K562 (cell line): Measurements from ENCODE around the gene C16orf78. TPM values are rescaled to one million over a fixed set of nuclear protein-coding genes. Genes with fewer than 3 reads are reported as not detected.

Source experiments
- ATAC-seq: fragments of 200-7000 bp; cut with Tn5 transposase; 3 replicates; pipeline ENCODE4 v1.9.1; 2020; ENCODE audit warnings: moderate library complexity
- BruUV-seq: library from RNA; stranded (reverse); fragments of 400-500 nt; replicated peaks from 2 replicates; lab custom pipeline; 2021; lab: Mats Ljungman, UMichigan
- CTCF ChIA-PET: fragments of 300-600 bp; formaldehyde crosslinking; extraction: SDS; loops from one replicate; lab custom pipeline; 2021; ENCODE audit warnings: low intra/inter-chr PET ratio; lab: Yijun Ruan, JAX
- POLR2A ChIA-PET: fragments of 300-600, 350-650 bp; sonication (Branson Sonifier 250); formaldehyde crosslinking; extraction: SDS; loops from one replicate; lab custom pipeline; 2021; ENCODE audit warnings: antibody characterized with exemption, inconsistent platforms; lab: Yijun Ruan, JAX
- DNase-seq, 4 experiments: peaks; one replicate each; pipeline versions ENCODE4 v3.0.0 to v3.0.0-alpha.2; 2011 to 2018; ENCODE audit warnings: low spot score in 3 of 4, mixed read lengths in 3 of 4; ENCODE audit errors: extremely low read depth in 1 of 4
- FAIRE-seq: peaks from 2 replicates; lab custom pipeline; 2011; peaks lifted over from hg19 to GRCh38; lab: Jason Lieb, UNC
- H2AFZ ChIP-seq: 2 replicates; pipeline ENCODE4 v1.6.0; 2011; ENCODE audit warnings: low read depth, low read length, control low read depth, inconsistent platforms
- H3K27ac ChIP-seq: fragments of 200-600 bp; 3 replicates; pipeline ENCODE4 v1.8.0; 2011; ENCODE audit warnings: low read depth, mild to moderate bottlenecking, control low read depth, inconsistent platforms, low read length, moderate library complexity, mixed read lengths; ENCODE audit errors: extremely low read depth
- H3K27me3 ChIP-seq, 2 experiments: fragments of 300-600 bp in 1 of 2; 2 replicates in 1 of 2; 3 replicates in 1 of 2; pipeline versions ENCODE4 v1.6.0 to v1.8.0; 2011; ENCODE audit warnings: inconsistent platforms in 2 of 2, low read length in 2 of 2, mild to moderate bottlenecking in 1 of 2, mixed read lengths in 1 of 2, moderate library complexity in 1 of 2; ENCODE audit not compliant: control insufficient read depth in 2 of 2, insufficient read depth in 2 of 2
- H3K36me3 ChIP-seq: fragments of 300-600 bp; 3 replicates; pipeline ENCODE4 v1.8.0; 2011; ENCODE audit warnings: mild to moderate bottlenecking, low read length, inconsistent platforms; ENCODE audit not compliant: control insufficient read depth, insufficient read depth
- H3K4me1 ChIP-seq, 2 experiments: fragments of 200-600 bp in 1 of 2; replicated peaks in 1 of 2; 2 replicates in 1 of 2; 3 replicates in 1 of 2; pipeline versions ENCODE4 v1.5.1 to v1.8.0; 2011; ENCODE audit warnings: inconsistent platforms in 2 of 2, low read length in 2 of 2, mild to moderate bottlenecking in 1 of 2, mixed read lengths in 1 of 2, moderate library complexity in 1 of 2; ENCODE audit not compliant: control insufficient read depth in 2 of 2, insufficient read depth in 2 of 2
- H3K4me2 ChIP-seq: 2 replicates; pipeline ENCODE4 v1.6.1; 2011; ENCODE audit warnings: low read length, control low read depth, inconsistent platforms, mixed read lengths; ENCODE audit not compliant: insufficient read depth
- H3K4me3 ChIP-seq: fragments of 200-600 bp; sonication (generic), shearing (Covaris generic); 2 replicates; pipeline ENCODE4 v1.5.1; 2016; ENCODE audit warnings: control low read depth, inconsistent platforms
- H3K79me2 ChIP-seq: fragments of 200-600 bp; 3 replicates; pipeline ENCODE4 v1.8.0; 2011; ENCODE audit warnings: low read length, inconsistent platforms; ENCODE audit not compliant: control insufficient read depth, insufficient read depth
- H3K9ac ChIP-seq, 2 experiments: 2 replicates each; pipeline versions ENCODE4 v1.6.0 to v1.6.1; 2011; ENCODE audit warnings: low read depth in 2 of 2, low read length in 2 of 2, control low read depth in 1 of 2, inconsistent platforms in 1 of 2, mild to moderate bottlenecking in 1 of 2, mixed read lengths in 1 of 2; ENCODE audit not compliant: insufficient read depth in 1 of 2
- H3K9me1 ChIP-seq: one replicate; pipeline ENCODE4 v1.6.0; 2011; ENCODE audit warnings: inconsistent platforms, mild to moderate bottlenecking, low read length, moderate library complexity; ENCODE audit not compliant: control insufficient read depth, insufficient read depth
- H3K9me3 ChIP-seq: replicated peaks from 2 replicates; pipeline ENCODE4 v1.5.1; 2011; ENCODE audit warnings: low read depth, low read length, inconsistent platforms; ENCODE audit not compliant: control insufficient read depth, insufficient read depth
- H4K20me1 ChIP-seq: replicated peaks from 2 replicates; pipeline ENCODE4 v1.6.1; 2011; ENCODE audit warnings: low read length, inconsistent platforms, mixed read lengths; ENCODE audit not compliant: control insufficient read depth, insufficient read depth
- CEBPG ChIP-seq, 3 experiments: fragments of 200-800 bp in 1 of 3; sonication (Bioruptor generic) in 1 of 3; sonication (generic) in 1 of 3; formaldehyde crosslinking in 1 of 3; IDR thresholded peaks in 2 of 3; conservative IDR thresholded peaks in 1 of 3; 2 replicates each; pipeline versions ENCODE4 v1.6.1 to v1.8.0; 2016 to 2022; ENCODE audit warnings: missing compliant biosample characterization in 2 of 3, missing genetic modification characterization in 2 of 3, mild to moderate bottlenecking in 1 of 3, missing genetic modification reagents in 1 of 3
- EHMT2 ChIP-seq: fragments of 450-650 bp; IDR thresholded peaks from 2 replicates; pipeline ENCODE4 v1.6.1; 2018; ENCODE audit warnings: antibody characterized with exemption
- GATA2 ChIP-seq: sonication (generic); formaldehyde crosslinking; IDR thresholded peaks from 2 replicates; pipeline ENCODE4 v1.4.0; 2020; ENCODE audit warnings: mild to moderate bottlenecking, missing genetic modification reagents
- ILF3 ChIP-seq: fragments of 450-650 bp; IDR thresholded peaks from 2 replicates; pipeline ENCODE4 v1.6.1; 2018; ENCODE audit warnings: antibody characterized with exemption, mild to moderate bottlenecking, moderate library complexity, borderline replicate concordance
- POLR2AphosphoS2 ChIP-seq: IDR thresholded peaks from 2 replicates; pipeline ENCODE4 v1.6.1; 2012; ENCODE audit warnings: low read length, improper control_type of control experiment
- PTTG1 ChIP-seq: fragments of 450-650 bp; IDR thresholded peaks from 2 replicates; pipeline ENCODE4 v1.6.1; 2016; ENCODE audit warnings: low read depth, mild to moderate bottlenecking, missing genetic modification characterization, missing compliant biosample characterization
- SMARCB1 ChIP-seq: IDR thresholded peaks from 2 replicates; pipeline ENCODE4 v1.6.1; 2011; ENCODE audit warnings: improper control_type of control experiment, low read depth; ENCODE audit not compliant: insufficient read length
- TOE1 ChIP-seq, 2 experiments: fragments of 450-650 bp in 1 of 2; sonication (generic) in 1 of 2; formaldehyde crosslinking in 1 of 2; IDR thresholded peaks; 2 replicates each; pipeline versions ENCODE4 v1.7.1 to v1.8.0; 2016 to 2022; ENCODE audit warnings: borderline replicate concordance in 2 of 2, mild to moderate bottlenecking in 2 of 2, antibody characterized with exemption in 1 of 2, inconsistent platforms in 1 of 2, low read depth in 1 of 2, missing genetic modification reagents in 1 of 2, moderate library complexity in 1 of 2
- WGBS: fragments of 100-300 bp; shearing (Covaris generic); methylation state at CpG from one replicate; pipeline ENCODE4 v1.1.6; 2016; ENCODE audit warnings: low coverage, mixed read lengths; ENCODE audit not compliant: insufficient coverage; ENCODE audit errors: missing lambda C conversion rate; 5-methylcytosine and 5-hydroxymethylcytosine counted together
- in situ Hi-C: fragments of 300-500 bp; cut with MboI; formaldehyde crosslinking; loops from 4 replicates; pipeline ENCODE4 v1.15.0; 2018; ENCODE audit warnings: inconsistent platforms, mixed read lengths
- intact Hi-C: fragments of 100-400 bp; cut with micrococcal nuclease; formaldehyde crosslinking; loops from 2 replicates; pipeline ENCODE4 v1.14.2; 2022
- polyA plus RNA-seq, 8 experiments: library from polyadenylated mRNA; depleted of rRNA in 4 of 8; stranded (reverse) in 5 of 8; unstranded in 3 of 8; fragments of >200 nt; fragmentation: Nextera tagmentation in 2 of 8; fragmentation: Illumina TruSeq in 1 of 8; extraction: Ambion mirVana in 2 of 8; extraction: Trizol in 1 of 8; gene quantifications; 2 replicates each; pipeline versions ENCODE4 v1.2.1 to v1.2.3, GENCODE V29; 2011 to 2014; ENCODE audit warnings: inconsistent platforms in 1 of 8, missing spikeins in 1 of 8
- total RNA-seq, 7 experiments: library from RNA; depleted of rRNA in 6 of 7; stranded (reverse); fragments of >200 nt in 6 of 7; fragmentation: Illumina TruSeq in 2 of 7; extraction: Trizol in 2 of 7; gene quantifications; 2 replicates each; pipeline versions ENCODE4 v1.2.1 to v1.2.3, GENCODE V29; 2011 to 2021; ENCODE audit warnings: low replicate concordance in 1 of 7
- TF ChIP-seq, protein P1 (sequence below): fragments of 200-800 bp; sonication (Bioruptor generic); IDR thresholded peaks from 2 replicates; pipeline ENCODE4 v1.6.1; 2016; ENCODE audit warnings: missing genetic modification characterization, missing compliant biosample characterization

Gene C16orf78
- total and polyA plus RNA-seq, 9 of the 15 experiments (the other 6 are each of a cell fraction or from before 2014, with no cell fraction given) = not detected

DNA sequence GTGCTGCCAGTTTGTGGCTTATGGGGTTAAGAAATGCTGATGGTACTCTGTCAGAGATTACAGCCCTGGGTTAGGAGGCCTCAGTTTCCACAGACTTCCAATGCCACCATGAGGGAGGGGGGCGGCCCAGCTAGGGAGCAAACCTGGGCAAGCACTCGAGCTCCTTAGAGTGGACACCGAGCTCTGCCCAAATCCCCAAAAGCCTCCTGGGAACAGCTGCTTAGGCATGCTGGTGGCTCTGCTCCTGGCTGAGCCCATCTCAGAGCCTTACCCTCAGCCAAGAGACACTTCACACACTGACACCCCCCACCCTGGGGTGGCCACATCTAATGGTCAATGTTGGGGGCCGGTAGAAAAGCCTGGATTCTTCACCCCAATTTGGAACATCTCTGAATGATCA is 66.1 kb downstream of the C16orf78 start (continued):
- TF ChIP-seq GATA2 (CRISPR knock-in tag) = no peak
- no peak for TF ChIP-seq ILF3
- no peak for TF ChIP-seq PTTG1 (tag)
- TF ChIP-seq EHMT2 = no peak
- no peak for TF ChIP-seq POLR2AphosphoS2

DNA sequence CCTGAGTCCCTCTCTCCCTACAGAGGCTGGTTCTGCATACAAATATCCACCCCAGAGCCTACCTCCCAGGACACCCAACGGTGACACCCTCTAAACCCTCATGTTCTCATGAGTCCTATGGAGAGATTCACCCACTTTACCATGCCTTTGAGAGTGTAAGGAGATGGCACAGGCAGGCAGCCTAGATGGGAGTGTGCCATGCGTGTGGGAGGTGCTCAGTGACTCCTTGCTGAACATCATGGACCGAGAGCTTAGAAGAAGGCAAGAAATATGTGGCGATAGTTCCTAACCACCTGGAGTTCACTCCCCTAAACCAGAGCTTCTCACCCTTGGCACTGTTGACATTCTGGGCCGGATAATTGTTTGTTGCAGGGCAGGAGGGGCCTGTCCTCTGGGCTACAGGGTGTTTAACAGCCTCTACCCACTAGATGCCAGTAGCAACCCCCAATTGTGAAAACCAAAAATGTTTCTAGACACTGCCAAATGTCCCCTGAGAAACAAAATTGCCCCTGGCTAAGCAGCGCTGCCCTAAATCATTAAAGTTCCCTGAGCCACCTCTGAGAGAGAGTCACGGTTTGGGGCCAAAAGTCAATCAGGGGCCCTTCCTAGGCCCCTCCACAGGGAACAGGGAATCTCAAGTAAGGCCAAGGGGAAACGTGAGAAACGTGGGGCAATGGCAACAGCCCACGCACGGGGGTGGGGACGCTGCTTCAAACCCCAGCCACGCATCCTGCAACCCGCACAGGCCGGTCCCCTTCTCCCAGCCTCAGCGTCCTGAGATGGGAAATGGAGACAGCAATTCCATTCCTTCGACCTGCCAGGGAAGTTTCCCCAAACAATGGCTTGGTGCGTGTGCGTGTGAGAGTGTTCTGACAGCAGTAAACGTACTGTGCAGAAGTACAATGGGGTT is 66.8 kb downstream of the C16orf78 start:
- Histone ChIP-seq H3K4me1 (no peaks in the 10 kb centered on the region), H3K9me3 (no peaks in the 10 kb centered on the region), H3K27ac (no peak overlapping the region), H3K9me1 (no peaks in the 10 kb centered on the region), H4K20me1 (peaks cover 5% of the 10 kb centered on the region), H3K79me2 (no peaks in the 10 kb centered on the region), H3K27me3 (peaks cover 19 to 44% of the 10 kb centered on the region in 2 experiments; a peak in 4 of 5 replicates), H3K36me3 (no peaks in the 10 kb centered on the region), H3K4me3 (no peak overlapping the region), H2AFZ (no peak overlapping the region), H3K9ac (no peak overlapping the region), H3K4me2 (no peak overlapping the region)
- no peak for TF ChIP-seq SMARCB1
- TF ChIP-seq, protein P1, sequence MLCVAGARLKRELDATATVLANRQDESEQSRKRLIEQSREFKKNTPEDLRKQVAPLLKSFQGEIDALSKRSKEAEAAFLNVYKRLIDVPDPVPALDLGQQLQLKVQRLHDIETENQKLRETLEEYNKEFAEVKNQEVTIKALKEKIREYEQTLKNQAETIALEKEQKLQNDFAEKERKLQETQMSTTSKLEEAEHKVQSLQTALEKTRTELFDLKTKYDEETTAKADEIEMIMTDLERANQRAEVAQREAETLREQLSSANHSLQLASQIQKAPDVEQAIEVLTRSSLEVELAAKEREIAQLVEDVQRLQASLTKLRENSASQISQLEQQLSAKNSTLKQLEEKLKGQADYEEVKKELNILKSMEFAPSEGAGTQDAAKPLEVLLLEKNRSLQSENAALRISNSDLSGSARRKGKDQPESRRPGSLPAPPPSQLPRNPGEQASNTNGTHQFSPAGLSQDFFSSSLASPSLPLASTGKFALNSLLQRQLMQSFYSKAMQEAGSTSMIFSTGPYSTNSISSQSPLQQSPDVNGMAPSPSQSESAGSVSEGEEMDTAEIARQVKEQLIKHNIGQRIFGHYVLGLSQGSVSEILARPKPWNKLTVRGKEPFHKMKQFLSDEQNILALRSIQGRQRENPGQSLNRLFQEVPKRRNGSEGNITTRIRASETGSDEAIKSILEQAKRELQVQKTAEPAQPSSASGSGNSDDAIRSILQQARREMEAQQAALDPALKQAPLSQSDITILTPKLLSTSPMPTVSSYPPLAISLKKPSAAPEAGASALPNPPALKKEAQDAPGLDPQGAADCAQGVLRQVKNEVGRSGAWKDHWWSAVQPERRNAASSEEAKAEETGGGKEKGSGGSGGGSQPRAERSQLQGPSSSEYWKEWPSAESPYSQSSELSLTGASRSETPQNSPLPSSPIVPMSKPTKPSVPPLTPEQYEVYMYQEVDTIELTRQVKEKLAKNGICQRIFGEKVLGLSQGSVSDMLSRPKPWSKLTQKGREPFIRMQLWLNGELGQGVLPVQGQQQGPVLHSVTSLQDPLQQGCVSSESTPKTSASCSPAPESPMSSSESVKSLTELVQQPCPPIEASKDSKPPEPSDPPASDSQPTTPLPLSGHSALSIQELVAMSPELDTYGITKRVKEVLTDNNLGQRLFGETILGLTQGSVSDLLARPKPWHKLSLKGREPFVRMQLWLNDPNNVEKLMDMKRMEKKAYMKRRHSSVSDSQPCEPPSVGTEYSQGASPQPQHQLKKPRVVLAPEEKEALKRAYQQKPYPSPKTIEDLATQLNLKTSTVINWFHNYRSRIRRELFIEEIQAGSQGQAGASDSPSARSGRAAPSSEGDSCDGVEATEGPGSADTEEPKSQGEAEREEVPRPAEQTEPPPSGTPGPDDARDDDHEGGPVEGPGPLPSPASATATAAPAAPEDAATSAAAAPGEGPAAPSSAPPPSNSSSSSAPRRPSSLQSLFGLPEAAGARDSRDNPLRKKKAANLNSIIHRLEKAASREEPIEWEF = no peak
- TF ChIP-seq TOE1 (IDR thresholded peaks at IDR 0.05; ENCODE audit: borderline replicate concordance) = no peak
- TF ChIP-seq TOE1 (CRISPR knock-in tag; IDR thresholded peaks at IDR 0.05; ENCODE audit: borderline replicate concordance, low read depth) = no peak
- TF ChIP-seq CEBPG (CRISPR knock-in tag; IDR thresholded peaks at IDR 0.05) = no peak
- TF ChIP-seq CEBPG (tag; conservative IDR thresholded peaks at IDR 0.05 in 1 of 2, IDR thresholded peaks at IDR 0.05 in 1 of 2) = no peak
- in situ Hi-C loops (no loop called here), intact Hi-C loops (no loop called here)
- ATAC-seq (no peak), FAIRE-seq (no peak), DNase-seq (no peak)
- ChIA-PET POLR2A (no interaction called here), CTCF (no interaction called here)
- 0% methylated on average over 20 of the region's 20 CpGs for WGBS
- no TSS peak for BruUV-seq
